H1 (cell line): ENCODE data around the gene ZNF45. TPM values are rescaled to one million over a fixed set of nuclear protein-coding genes. Genes with fewer than 3 reads are reported as not detected.

Experiments
- CTCF ChIA-PET: fragments of 300-600 bp; sonication (Branson Sonifier 250); formaldehyde crosslinking; loops from one replicate; lab custom pipeline; 2021; ENCODE audit not compliant: partially characterized antibody; lab: Charles Lee
- POLR2A ChIA-PET: fragments of 300-600 bp; sonication (Branson Sonifier 250); formaldehyde crosslinking; loops from one replicate; lab custom pipeline; 2021; ENCODE audit warnings: inconsistent platforms; ENCODE audit not compliant: partially characterized antibody; lab: Charles Lee
- DNase-seq, 2 experiments: peaks; one replicate each; pipeline versions ENCODE4 v3.0.0 to v3.0.0-alpha.2; 2010 to 2022; ENCODE audit warnings: low spot score in 2 of 2, low read depth in 1 of 2, mixed read lengths in 1 of 2
- FAIRE-seq: peaks from 2 replicates; lab custom pipeline; 2011; peaks lifted over from hg19 to GRCh38; lab: Jason Lieb, UNC
- H2AFZ ChIP-seq: 2 replicates; pipeline ENCODE4 v1.8.1; 2012; ENCODE audit warnings: low read length, inconsistent platforms
- H2AK5ac ChIP-seq: 2 replicates; pipeline ENCODE4 v1.6.1; 2013; ENCODE audit warnings: low read depth, low read length
- H2BK120ac ChIP-seq: replicated peaks from 2 replicates; pipeline ENCODE3; 2013; ENCODE audit warnings: low read depth, low read length, inconsistent platforms
- H2BK12ac ChIP-seq: 2 replicates; pipeline ENCODE4 v1.6.1; 2013; ENCODE audit warnings: low read depth, low read length
- H2BK15ac ChIP-seq: 2 replicates; pipeline ENCODE4 v1.6.1; 2013; ENCODE audit warnings: low read length
- H2BK20ac ChIP-seq: 2 replicates; pipeline ENCODE4 v1.6.1; 2013; ENCODE audit warnings: low read length
- H2BK5ac ChIP-seq: 2 replicates; pipeline ENCODE4 v1.6.1; 2013; ENCODE audit warnings: low read depth, low read length
- H3K14ac ChIP-seq: 2 replicates; pipeline ENCODE4 v1.6.1; 2013; ENCODE audit warnings: inconsistent platforms; ENCODE audit not compliant: insufficient read length
- H3K18ac ChIP-seq: 2 replicates; pipeline ENCODE4 v1.6.1; 2013; ENCODE audit warnings: low read length; ENCODE audit errors: extremely low read depth
- H3K23ac ChIP-seq: 2 replicates; pipeline ENCODE4 v1.6.1; 2013; ENCODE audit warnings: inconsistent platforms; ENCODE audit not compliant: insufficient read length
- H3K23me2 ChIP-seq: 2 replicates; pipeline ENCODE4 v1.6.1; 2013; ENCODE audit warnings: low read depth, low read length
- H3K27ac ChIP-seq: 2 replicates; pipeline ENCODE4 v1.6.1; 2011; ENCODE audit warnings: low read depth, low read length, inconsistent platforms
- H3K27me3 ChIP-seq, 4 experiments: replicated peaks in 1 of 4; 1 replicate in 1 of 4; 2 replicates in 3 of 4; pipeline versions ENCODE4 v1.6.1 to v1.8.1; 2011 to 2013; ENCODE audit warnings: low read length in 3 of 4, mild to moderate bottlenecking in 3 of 4, inconsistent platforms in 2 of 4, mixed read lengths in 2 of 4, moderate library complexity in 1 of 4; ENCODE audit not compliant: control insufficient read depth in 3 of 4, insufficient read depth in 3 of 4; ENCODE audit errors: extremely low read depth in 1 of 4
- H3K36me3 ChIP-seq, 4 experiments: 2 replicates each; pipeline versions ENCODE4 v1.6.1 to v1.8.1; 2011 to 2013; ENCODE audit warnings: mild to moderate bottlenecking in 4 of 4, low read length in 3 of 4, moderate library complexity in 2 of 4, control low read depth in 1 of 4, inconsistent platforms in 1 of 4; ENCODE audit not compliant: insufficient read depth in 4 of 4, control insufficient read depth in 2 of 4
- H3K4ac ChIP-seq: replicated peaks from 2 replicates; pipeline ENCODE3; 2013; ENCODE audit warnings: low read length, low read depth, mixed read lengths, inconsistent platforms; ENCODE audit not compliant: insufficient read length
- H3K4me1 ChIP-seq, 4 experiments: replicated peaks in 1 of 4; 1 replicate in 1 of 4; 2 replicates in 3 of 4; pipeline versions ENCODE4 v1.6.1 to v1.8.1; 2011 to 2013; ENCODE audit warnings: low read length in 3 of 4, inconsistent platforms in 2 of 4, mixed read lengths in 1 of 4; ENCODE audit not compliant: insufficient read depth in 4 of 4, control insufficient read depth in 3 of 4
- H3K4me2 ChIP-seq, 2 experiments: 2 replicates each; pipeline versions ENCODE4 v1.6.1 to v1.8.1; 2011 to 2013; ENCODE audit warnings: low read depth in 2 of 2, low read length in 2 of 2, control low read depth in 1 of 2, inconsistent platforms in 1 of 2, mild to moderate bottlenecking in 1 of 2; ENCODE audit not compliant: insufficient read depth in 1 of 2
- H3K4me3 ChIP-seq, 4 experiments: fragments of 200-600, 300-600 bp in 1 of 4; sonication (generic), shearing (Covaris generic), sonication (Bioruptor Twin) in 1 of 4; 2 replicates each; pipeline versions ENCODE4 v1.5.1 to v1.8.1; 2011 to 2016; ENCODE audit warnings: low read length in 4 of 4, low read depth in 3 of 4, control low read depth in 2 of 4, inconsistent platforms in 2 of 4, mild to moderate bottlenecking in 2 of 4, mixed read lengths in 1 of 4, moderate library complexity in 1 of 4; ENCODE audit not compliant: insufficient read depth in 2 of 4; ENCODE audit errors: extremely low read depth in 1 of 4
- H3K56ac ChIP-seq: replicated peaks from 2 replicates; pipeline ENCODE3; 2013; ENCODE audit warnings: low read depth, mild to moderate bottlenecking, mixed read lengths, low read length, inconsistent platforms; ENCODE audit not compliant: insufficient read length
- H3K79me1 ChIP-seq: 2 replicates; pipeline ENCODE4 v1.6.1; 2013; ENCODE audit warnings: low read depth, low read length, control low read depth
- H3K79me2 ChIP-seq, 2 experiments: 2 replicates each; pipeline versions ENCODE4 v1.6.1 to v1.8.1; 2012 to 2013; ENCODE audit warnings: low read length in 2 of 2, mild to moderate bottlenecking in 2 of 2, inconsistent platforms in 1 of 2; ENCODE audit not compliant: insufficient read depth in 2 of 2, control insufficient read depth in 1 of 2
- H3K9ac ChIP-seq, 4 experiments: replicated peaks in 1 of 4; 1 replicate in 1 of 4; 2 replicates in 3 of 4; pipeline versions ENCODE4 v1.6.1 to v1.8.1; 2011 to 2013; ENCODE audit warnings: low read depth in 3 of 4, low read length in 3 of 4, control low read depth in 2 of 4, mild to moderate bottlenecking in 2 of 4, moderate library complexity in 2 of 4, inconsistent platforms in 1 of 4; ENCODE audit errors: extremely low read depth in 1 of 4
- H3K9me3 ChIP-seq, 2 experiments: 2 replicates each; pipeline versions ENCODE4 v1.6.1 to v1.8.1; 2012 to 2013; ENCODE audit warnings: mild to moderate bottlenecking in 2 of 2, moderate library complexity in 2 of 2, control low read depth in 1 of 2, inconsistent platforms in 1 of 2, low read depth in 1 of 2, low read length in 1 of 2, mixed read lengths in 1 of 2; ENCODE audit not compliant: insufficient read depth in 2 of 2
- H4K20me1 ChIP-seq, 2 experiments: replicated peaks in 1 of 2; 2 replicates each; pipeline versions ENCODE3 to v1.8.1; 2011 to 2013; ENCODE audit warnings: inconsistent platforms in 2 of 2, low read length in 2 of 2, mild to moderate bottlenecking in 1 of 2; ENCODE audit not compliant: insufficient read depth in 2 of 2, control insufficient read depth in 1 of 2
- H4K5ac ChIP-seq: 2 replicates; pipeline ENCODE4 v1.6.1; 2013; ENCODE audit warnings: low read length, low read depth, mixed read lengths, inconsistent platforms; ENCODE audit not compliant: insufficient read length
- H4K8ac ChIP-seq: 2 replicates; pipeline ENCODE4 v1.8.0; 2013; ENCODE audit warnings: mild to moderate bottlenecking, moderate library complexity, low read length, inconsistent platforms; ENCODE audit not compliant: insufficient read depth; ENCODE audit errors: extremely low read depth
- H4K91ac ChIP-seq: replicated peaks from 2 replicates; pipeline ENCODE3; 2013; ENCODE audit warnings: low read length, mixed read lengths, inconsistent platforms; ENCODE audit not compliant: insufficient read length
- POLR2AphosphoS5 ChIP-seq: IDR thresholded peaks from 2 replicates; pipeline ENCODE4 v1.6.1; 2011; ENCODE audit warnings: low read depth, low read length
- WGBS, 2 experiments: shearing (Covaris generic) in 1 of 2; methylation state at CpG; one replicate each; pipeline versions ENCODE4 v1.1.6 to v1.1.7; 2013 to 2015; ENCODE audit warnings: low lambda C conversion rate in 2 of 2, mixed read lengths in 2 of 2, inconsistent platforms in 1 of 2, low coverage in 1 of 2, missing lambda C conversion rate in 1 of 2; ENCODE audit not compliant: insufficient replicate concordance in 2 of 2, insufficient coverage in 1 of 2, insufficient read length in 1 of 2; ENCODE audit errors: extremely low coverage in 1 of 2, missing lambda C conversion rate in 1 of 2; 5-methylcytosine and 5-hydroxymethylcytosine counted together
- polyA plus RNA-seq, 7 experiments: library from polyadenylated mRNA; depleted of rRNA in 3 of 7; stranded (reverse) in 5 of 7; unstranded in 2 of 7; fragments of >200 nt in 5 of 7; fragments of 200-250 nt in 2 of 7; gene quantifications; 1 replicate in 5 of 7; 2 replicates in 1 of 7; 4 replicates in 1 of 7; pipeline versions ENCODE4 v1.2.1 to v1.2.3, GENCODE V29; 2011 to 2013; ENCODE audit warnings: missing spikeins in 2 of 7, mixed read lengths in 2 of 7
- total RNA-seq: library from RNA; stranded (reverse); fragmentation: NEBNext Ultra II Directional; extraction: Animal tissue kit (Norgen Biotek cat#: 25700); gene quantifications from 2 replicates; pipeline ENCODE4 v1.2.1, GENCODE V29; 2021

The ZNF45 gene
- total and polyA plus RNA-seq, 2 of the 8 experiments (the other 6 are each of a cell fraction or from before 2014, with no cell fraction given): 4.6 to 16.2 TPM

DNA sequence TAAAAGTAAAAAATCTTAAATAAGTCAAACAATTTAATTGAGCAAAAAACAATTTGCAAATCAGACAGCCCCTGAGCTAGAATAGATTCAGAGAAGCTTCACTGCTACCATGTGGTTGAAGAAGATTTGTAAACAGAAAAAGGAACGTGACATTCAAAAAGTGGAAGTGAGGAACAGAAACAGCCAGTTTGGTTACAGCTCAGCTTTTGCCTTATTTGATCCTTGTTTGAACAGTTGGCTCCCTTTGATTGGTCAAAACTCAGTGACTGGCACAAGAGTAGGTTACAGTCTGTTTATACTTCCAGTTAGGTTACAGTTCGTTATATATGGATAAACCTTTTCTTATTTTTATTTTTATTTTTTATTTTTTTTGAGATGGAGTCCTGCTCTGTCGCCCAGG, 21.7 kb upstream of the ZNF45 start:
- Histone ChIP-seq H3K27ac (no peak overlapping the region), H2AFZ (no peak overlapping the region), H2BK5ac (no peak overlapping the region), H2BK120ac (no peak overlapping the region), H3K56ac (no peak overlapping the region), H2BK15ac (no peak overlapping the region), H3K4ac (no peak overlapping the region), H4K8ac (no peak overlapping the region), H4K20me1 (no peaks in the 10 kb centered on the region), H2BK12ac (no peak overlapping the region)
- no peak for TF ChIP-seq POLR2AphosphoS5
- TF ChIP-seq, all 59 proteins: peak for 0
- Histone ChIP-seq H3K23me2 (no peaks in the 10 kb centered on the region), H3K79me1 (peaks cover 2% of the 10 kb centered on the region; the same call in 1 of the 2 replicates), H3K14ac (no peak overlapping the region), H4K91ac (no peak overlapping the region), H2BK20ac (no peak overlapping the region), H3K18ac (no peak overlapping the region), H2AK5ac (no peak overlapping the region), H3K4me1 (no peaks in the 10 kb centered on the region), H3K23ac (no peak overlapping the region), H3K36me3 (peaks cover 0 to 3% (median 0%) of the 10 kb centered on the region in 4 experiments; a peak in 2 of 8 replicates), H3K9me3 (peaks cover 27 to 30% of the 10 kb centered on the region in 2 experiments), H3K4me3 (no peak overlapping the region), H3K79me2 (no peaks in the 10 kb centered on the region; a peak in 1 of 4 replicates), H4K5ac (no peak overlapping the region), H3K27me3 (no peaks in the 10 kb centered on the region), H3K4me2 (no peak overlapping the region), H3K9ac (no peak overlapping the region)
- POLR2A ChIA-PET: no interaction called here
- no peak for FAIRE-seq
- 81% methylated on average over 3 of the region's 3 CpGs; no CpG with 5 or more reads in 1 of the 2 experiments for WGBS, 2 experiments
- CTCF ChIA-PET: interaction anchor here (0.7 kb wide), 1 partner anchor 1886 kb away, joined by 3 read pairs; no protein-coding TSS in a partner anchor
- no peak for DNase-seq
